GM12873 (cell line): Measurements from ENCODE around the gene GCSH.

ENCODE experiments used
- TF ChIP-seq, protein P1 (sequence below): IDR thresholded peaks from 2 replicates; pipeline ENCODE4 v1.5.1; 2012; ENCODE audit warnings: low read depth, mild to moderate bottlenecking, moderate library complexity, low read length, control low read depth; ENCODE audit not compliant: insufficient read depth; ENCODE audit errors: missing control alignments

GCSH gene

GRCh38 chr16:81095953-81096714 is at the start of gene GCSH:
GCSH (minus strand) TSS chr16:81096395; CDS start chr16:81096278, 117 bp downstream.
- TF ChIP-seq, protein P1, sequence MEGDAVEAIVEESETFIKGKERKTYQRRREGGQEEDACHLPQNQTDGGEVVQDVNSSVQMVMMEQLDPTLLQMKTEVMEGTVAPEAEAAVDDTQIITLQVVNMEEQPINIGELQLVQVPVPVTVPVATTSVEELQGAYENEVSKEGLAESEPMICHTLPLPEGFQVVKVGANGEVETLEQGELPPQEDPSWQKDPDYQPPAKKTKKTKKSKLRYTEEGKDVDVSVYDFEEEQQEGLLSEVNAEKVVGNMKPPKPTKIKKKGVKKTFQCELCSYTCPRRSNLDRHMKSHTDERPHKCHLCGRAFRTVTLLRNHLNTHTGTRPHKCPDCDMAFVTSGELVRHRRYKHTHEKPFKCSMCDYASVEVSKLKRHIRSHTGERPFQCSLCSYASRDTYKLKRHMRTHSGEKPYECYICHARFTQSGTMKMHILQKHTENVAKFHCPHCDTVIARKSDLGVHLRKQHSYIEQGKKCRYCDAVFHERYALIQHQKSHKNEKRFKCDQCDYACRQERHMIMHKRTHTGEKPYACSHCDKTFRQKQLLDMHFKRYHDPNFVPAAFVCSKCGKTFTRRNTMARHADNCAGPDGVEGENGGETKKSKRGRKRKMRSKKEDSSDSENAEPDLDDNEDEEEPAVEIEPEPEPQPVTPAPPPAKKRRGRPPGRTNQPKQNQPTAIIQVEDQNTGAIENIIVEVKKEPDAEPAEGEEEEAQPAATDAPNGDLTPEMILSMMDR = no peak

- TF ChIP-seq, protein P1 = no peak
Measured at GRCh38 chr16:81143921-81144471, 47.8 kb upstream of the GCSH start.

DNA sequence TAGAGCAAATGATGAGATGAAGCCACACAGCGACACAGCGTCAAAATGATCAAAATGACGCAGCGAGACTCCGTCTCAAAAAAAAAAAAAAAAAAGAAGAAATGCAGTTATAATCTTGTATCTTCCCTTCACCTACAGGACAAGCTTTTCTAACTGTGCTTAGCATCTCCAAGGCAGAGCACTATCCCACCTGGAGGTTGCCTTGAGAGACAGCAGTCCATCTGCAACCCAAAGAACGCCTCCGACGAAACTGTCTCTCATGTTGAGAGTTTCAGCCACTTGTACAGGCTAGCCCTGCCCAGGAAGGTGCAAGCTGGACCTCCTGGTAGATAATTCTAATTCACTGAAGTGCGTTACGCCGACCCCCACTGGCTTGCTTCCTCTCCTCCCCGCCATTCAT is 46.7 kb upstream of the GCSH start:
- TF ChIP-seq, protein P1 = no peak

DNA sequence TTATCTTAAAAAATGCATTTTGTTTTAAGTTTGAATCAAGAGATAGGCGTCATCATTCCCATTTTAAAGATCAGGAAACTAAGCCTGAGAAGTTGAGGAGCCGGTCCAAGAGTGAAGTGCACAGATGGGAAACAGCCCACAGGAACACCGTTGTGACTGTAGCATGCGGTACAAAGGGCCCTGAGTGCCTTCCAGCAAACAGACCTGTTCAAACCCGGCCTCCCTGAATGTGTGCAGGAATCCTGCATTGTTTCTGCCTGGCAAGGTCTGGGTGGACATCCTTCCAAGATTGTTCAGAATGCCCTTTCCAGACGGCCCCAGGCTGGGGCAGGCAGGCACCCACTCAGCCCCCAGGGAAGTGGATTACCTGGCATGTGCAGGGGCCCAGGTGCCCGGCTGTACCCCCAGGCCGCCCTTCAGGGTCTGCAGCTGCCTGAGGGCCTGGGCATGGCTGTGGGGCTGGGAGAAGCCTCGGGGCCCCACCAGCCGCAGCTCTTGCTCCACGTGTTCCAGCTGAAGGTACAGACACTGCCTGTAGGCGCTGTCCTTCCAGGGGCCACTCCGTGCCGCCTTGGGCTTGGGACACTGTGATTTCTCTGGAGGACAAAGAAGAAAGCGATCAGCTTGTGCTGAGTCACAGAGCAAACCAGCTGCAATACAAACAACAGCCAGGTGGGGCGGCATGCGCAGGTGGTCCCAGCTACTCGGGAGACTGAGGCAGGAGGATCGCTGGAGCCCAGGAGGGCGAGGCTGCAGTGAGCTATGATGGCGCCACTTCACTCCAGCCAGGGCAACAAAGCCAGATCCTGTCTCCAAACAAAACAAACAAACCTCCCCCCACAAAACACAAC is 45.0 kb upstream of the GCSH start:
- TF ChIP-seq, protein P1 = peak; percentile 47

DNA sequence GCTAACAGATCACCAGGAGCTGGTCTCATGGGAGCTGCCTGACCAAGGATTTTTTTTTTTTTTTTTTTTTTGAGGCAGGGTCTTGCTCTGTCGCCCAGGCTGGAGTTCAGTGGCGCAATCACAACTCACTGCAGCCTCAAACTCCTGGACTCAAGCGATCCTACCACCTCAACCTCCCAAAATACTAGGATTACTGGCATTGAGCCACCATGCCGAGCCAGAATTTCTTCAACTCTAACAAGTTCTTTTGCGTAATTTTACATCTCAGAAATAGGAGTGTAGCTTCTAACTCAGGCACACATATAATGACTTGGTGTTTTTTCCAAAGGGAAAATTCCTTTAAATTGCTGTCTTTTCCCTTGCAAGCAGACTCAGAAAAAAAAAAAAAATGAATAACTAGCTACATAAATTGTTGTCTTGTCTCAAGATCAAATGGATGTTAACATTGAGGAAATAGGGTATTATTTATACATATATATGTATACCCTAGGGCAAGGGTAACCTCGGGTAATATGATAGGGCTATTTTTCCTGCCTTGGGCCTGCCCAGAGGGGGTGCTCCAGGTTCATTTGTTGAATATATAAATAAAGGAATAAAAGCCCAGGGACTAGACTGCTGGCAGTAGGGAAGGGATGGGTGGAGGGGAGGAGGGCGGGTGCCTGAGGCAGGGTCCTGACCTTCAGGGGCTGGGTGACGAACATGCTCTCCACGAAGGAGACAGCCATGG is 42.8 kb upstream of the GCSH start:
- TF ChIP-seq, protein P1 = no peak

DNA sequence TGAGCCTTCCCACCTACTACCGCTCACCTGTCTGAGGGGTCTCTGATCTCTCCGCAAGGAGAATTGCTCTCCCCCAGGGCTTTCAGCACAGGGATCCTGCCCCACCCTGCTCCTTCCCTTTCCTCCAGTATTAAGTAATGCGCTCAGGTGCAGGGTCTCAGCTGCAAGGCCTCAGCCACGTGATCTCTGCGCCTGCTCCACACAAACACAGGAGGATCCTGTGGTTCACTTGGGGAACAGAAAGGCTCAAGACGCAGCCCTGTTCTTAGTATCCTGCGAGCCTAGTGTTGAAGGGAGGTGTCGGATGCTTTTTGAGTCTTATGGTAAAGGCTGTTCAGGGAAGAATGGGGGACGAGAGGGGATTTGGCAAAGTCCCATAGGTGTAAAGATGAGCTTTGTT is 41.6 kb upstream of the GCSH start:
- TF ChIP-seq, protein P1 = no peak
